GM19395 (cell line): ENCODE data around the gene OOSP2.

Source experiments
- ATAC-seq: cut with Tn5 transposase; IDR thresholded peaks from one replicate; pipeline ENCODE4 v1.9.1; 2021; ENCODE audit warnings: mild to moderate bottlenecking, moderate library complexity; ENCODE audit not compliant: unreplicated experiment

OOSP2 gene

DNA sequence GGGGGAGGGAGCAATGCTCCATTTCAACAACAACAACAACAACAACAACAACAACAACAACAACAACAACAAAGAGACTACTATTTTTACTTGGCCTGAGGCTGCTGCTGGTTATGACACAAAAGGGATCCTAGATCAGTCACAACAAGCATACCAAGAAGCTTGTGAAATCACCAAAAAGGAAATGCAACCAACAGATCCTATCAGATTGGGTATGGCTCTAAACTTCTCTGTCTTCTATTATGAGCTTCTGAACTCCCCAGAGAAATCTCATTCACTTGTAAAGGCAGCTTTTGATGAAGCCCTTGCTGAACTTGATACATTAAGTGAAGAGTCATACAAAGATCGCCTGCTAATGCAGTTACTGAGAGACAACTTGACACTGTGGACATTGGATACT is 37.8 kb downstream of the OOSP2 start:
- ATAC-seq, result no peak

- no peak for ATAC-seq
Measured at GRCh38 chr11:60078745-60079144, 38.5 kb downstream of the OOSP2 start.

DNA sequence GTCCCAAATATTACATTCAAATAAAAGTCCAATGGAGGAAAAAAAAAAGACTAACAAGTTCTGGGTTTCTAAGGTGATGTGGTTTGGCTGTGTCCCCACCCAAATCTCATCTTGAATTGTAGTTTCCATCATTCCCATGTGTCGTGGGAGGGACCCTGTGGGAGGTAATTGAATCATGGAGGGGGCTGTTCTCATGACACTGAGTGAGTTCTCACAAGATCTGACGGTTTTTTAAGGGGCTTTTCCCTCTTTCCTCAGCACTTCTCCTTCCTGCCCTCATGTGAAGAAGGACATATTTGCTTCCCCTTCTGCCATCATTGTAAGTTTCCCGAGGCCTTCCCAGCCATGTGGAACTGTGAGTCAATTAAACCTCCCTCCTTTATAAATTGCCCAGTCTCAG is 40.3 kb downstream of the OOSP2 start:
- ATAC-seq, result no peak

GRCh38 chr11:60084631-60085273 is 44.5 kb downstream of the OOSP2 start:
- no peak for ATAC-seq

DNA sequence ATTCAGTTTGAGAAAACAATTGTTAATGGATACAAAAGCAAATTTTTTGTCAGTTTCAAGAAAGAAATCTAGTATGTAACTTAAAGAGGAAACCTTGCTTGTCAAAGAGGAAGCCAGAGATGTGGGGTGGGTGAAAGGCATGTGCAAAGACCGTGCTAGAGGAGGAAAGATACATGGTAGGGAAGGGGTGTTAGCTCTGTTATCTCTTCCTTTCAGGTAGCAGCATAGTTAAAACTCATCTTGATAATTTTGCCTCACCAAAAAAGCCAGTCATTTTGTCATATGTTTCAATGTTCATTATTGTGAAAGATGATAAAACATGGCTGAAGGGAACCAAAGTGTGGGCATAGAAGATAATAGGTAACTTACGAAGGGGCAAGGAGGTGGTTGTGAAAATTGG is 45.7 kb downstream of the OOSP2 start:
- no peak for ATAC-seq

DNA sequence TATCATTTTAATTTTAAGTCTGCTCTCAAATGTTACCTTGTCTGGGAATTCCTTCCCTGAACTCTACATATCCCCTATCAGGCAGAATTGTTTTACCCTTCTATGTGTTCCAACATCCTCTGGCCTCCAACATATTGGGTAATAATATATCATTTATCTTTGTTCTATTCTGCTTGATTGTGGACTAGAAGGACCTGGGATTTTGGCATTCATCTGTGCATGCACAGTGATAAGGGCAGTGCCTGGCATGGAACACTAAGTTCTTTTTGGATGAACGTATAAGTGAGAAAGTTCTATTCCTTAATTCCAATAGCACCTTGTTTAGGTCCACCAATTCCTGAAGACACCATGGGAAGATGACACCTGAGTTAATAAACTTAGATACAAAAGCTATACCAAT is 47.0 kb downstream of the OOSP2 start:
- ATAC-seq, result no peak

- no peak for ATAC-seq
Measured at GRCh38 chr11:60088364-60088763, 48.2 kb downstream of the OOSP2 start, which contains the start of gene MS4A2. Gene MS4A2, plus strand, starts transcription at chr11:60088664. Its CDS starts 102 bp downstream, at chr11:60088766.

- no peak for ATAC-seq
Measured at GRCh38 chr11:60095477-60096120, 55.4 kb downstream of the OOSP2 start.

DNA sequence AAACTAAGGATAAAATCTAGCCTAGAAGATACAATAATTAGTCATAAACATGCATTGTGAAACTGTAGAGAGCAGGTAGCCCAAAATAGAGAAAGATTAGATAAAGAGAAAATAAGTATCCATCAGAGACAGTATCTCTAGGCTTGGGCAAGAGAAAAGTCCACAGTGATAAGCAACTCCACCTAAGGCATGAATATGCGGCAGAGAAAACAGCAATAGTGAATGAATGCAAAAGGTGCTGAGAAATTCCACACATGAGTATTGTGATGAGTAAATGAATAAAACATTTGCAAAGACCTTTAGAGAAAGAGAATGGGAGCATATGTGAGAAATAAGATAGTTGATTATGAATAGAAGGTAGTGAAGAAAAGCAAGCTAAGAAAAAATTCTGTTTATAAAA is 57.0 kb downstream of the OOSP2 start:
- no peak for ATAC-seq
